Measurements from ENCODE around the gene MYOZ3. TPM values are rescaled to one million over a fixed set of nuclear protein-coding genes. Genes with fewer than 3 reads are reported as not detected.
A peak's percentile ranks its signal among the peaks of the same experiment; 100 is the strongest.

The MYOZ3 gene
- total RNA-seq, 1 experiment from 2014 or later: 1.7 TPM

DNA sequence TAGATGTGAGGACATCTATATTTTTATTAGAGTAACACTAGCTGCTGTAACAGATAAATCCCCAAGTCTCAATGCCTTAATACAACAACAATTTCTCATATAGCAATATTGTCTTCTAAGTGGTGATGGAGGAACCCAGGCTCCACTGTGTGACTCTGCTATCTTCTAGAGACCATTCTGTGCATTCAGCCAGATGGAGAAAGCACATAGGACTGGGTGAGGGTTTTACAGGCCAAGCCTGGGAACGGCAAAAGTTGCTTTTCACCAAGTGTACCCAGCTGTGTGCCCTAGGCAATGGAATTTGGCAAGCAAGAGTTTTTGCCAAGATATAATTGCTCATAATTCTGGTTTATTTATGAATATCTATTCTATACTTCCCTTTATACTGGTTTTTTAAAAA, 28.1 kb downstream of the MYOZ3 start:
- in situ Hi-C loops (cut with HindIII; ENCODE audit: low pct_unique_long_range_greater_than_20kb, low sequenced_read_pairs): no loop called here
- DNase-seq (ENCODE audit: low read depth, low spot score) (no peak), ATAC-seq (no peak; the same call in 1 of the 2 replicates)
- no peak overlapping the region for H3K27ac ChIP-seq (ENCODE audit: low read length)
- peaks cover 24% of the 10 kb centered on the region for H3K36me3 ChIP-seq (ENCODE audit: control insufficient read depth, insufficient read depth, low read length)
- H3K9me3 ChIP-seq (ENCODE audit: control insufficient read depth, insufficient read depth, low read depth, low read length): no peaks in the 10 kb centered on the region
- BruUV-seq (replicated peaks): no TSS peak
- no peak overlapping the region for H3K4me3 ChIP-seq (ENCODE audit: low read depth in 2 of 2, low read length in 2 of 2)
- intact Hi-C loops (cut with micrococcal nuclease; ENCODE audit: unreplicated experiment): no loop called here
- H3K27me3 ChIP-seq (ENCODE audit: control insufficient read depth, insufficient read depth, low read length): no peaks in the 10 kb centered on the region
- no peak for TF ChIP-seq SIN3A (IDR thresholded peaks at IDR 0.05; ENCODE audit: borderline replicate concordance, insufficient read depth, low read depth, low read length)
- TF ChIP-seq POLR2AphosphoS5 (IDR thresholded peaks at IDR 0.05; ENCODE audit: low read depth, low read length): no peak
- no peak for TF ChIP-seq CTCF (IDR thresholded peaks at IDR 0.05)
- no peak for TF ChIP-seq TCF7L2 (IDR thresholded peaks at IDR 0.05; ENCODE audit: low read depth, low read length)
- TF ChIP-seq, protein P1, sequence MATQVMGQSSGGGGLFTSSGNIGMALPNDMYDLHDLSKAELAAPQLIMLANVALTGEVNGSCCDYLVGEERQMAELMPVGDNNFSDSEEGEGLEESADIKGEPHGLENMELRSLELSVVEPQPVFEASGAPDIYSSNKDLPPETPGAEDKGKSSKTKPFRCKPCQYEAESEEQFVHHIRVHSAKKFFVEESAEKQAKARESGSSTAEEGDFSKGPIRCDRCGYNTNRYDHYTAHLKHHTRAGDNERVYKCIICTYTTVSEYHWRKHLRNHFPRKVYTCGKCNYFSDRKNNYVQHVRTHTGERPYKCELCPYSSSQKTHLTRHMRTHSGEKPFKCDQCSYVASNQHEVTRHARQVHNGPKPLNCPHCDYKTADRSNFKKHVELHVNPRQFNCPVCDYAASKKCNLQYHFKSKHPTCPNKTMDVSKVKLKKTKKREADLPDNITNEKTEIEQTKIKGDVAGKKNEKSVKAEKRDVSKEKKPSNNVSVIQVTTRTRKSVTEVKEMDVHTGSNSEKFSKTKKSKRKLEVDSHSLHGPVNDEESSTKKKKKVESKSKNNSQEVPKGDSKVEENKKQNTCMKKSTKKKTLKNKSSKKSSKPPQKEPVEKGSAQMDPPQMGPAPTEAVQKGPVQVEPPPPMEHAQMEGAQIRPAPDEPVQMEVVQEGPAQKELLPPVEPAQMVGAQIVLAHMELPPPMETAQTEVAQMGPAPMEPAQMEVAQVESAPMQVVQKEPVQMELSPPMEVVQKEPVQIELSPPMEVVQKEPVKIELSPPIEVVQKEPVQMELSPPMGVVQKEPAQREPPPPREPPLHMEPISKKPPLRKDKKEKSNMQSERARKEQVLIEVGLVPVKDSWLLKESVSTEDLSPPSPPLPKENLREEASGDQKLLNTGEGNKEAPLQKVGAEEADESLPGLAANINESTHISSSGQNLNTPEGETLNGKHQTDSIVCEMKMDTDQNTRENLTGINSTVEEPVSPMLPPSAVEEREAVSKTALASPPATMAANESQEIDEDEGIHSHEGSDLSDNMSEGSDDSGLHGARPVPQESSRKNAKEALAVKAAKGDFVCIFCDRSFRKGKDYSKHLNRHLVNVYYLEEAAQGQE (IDR thresholded peaks at IDR 0.05; ENCODE audit: insufficient read depth in 1 of 2, low read depth in 2 of 2, low read length in 1 of 2): no peak
- ChIA-PET POLR2A (no interaction called here), CTCF (no interaction called here)
- H3K4me1 ChIP-seq (ENCODE audit: control insufficient read depth, insufficient read depth, low read length): no peaks in the 10 kb centered on the region

DNA sequence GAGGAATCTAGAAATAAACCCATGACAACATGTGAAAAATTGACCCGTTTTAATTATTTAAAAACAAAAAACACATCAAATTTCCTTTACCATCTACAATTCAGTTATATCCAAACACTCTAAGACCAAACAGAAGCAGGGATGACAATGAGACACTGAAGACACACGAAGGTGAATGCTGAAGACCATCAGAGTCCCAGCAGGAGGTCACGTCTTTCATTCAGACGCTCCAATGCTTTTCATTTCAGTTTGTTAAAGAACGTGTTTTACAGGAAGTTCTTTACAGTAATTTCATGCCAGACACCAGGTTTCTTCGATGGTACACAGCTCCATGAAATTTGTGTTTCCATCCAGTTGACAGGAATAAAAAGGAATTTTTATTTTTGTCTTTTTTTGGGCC, 29.7 kb downstream of the MYOZ3 start:
- POLR2A ChIA-PET: interaction anchor here (0.6 kb wide), 1 partner anchor 331 kb away, joined by 3 read pairs; no protein-coding TSS in a partner anchor
- H3K27me3 ChIP-seq (ENCODE audit: control insufficient read depth, insufficient read depth, low read length): no peaks in the 10 kb centered on the region
- DNase-seq (ENCODE audit: low read depth, low spot score) (no peak), ATAC-seq (no peak)
- no peaks in the 10 kb centered on the region for H3K4me1 ChIP-seq (ENCODE audit: control insufficient read depth, insufficient read depth, low read length)
- BruUV-seq (replicated peaks): TSS peak; percentile 29
- CTCF ChIA-PET: no interaction called here
- H3K27ac ChIP-seq (ENCODE audit: low read length): no peak overlapping the region
- in situ Hi-C loops (cut with HindIII; ENCODE audit: low pct_unique_long_range_greater_than_20kb, low sequenced_read_pairs) (no loop called here), intact Hi-C loops (cut with micrococcal nuclease; ENCODE audit: unreplicated experiment) (no loop called here)
- peaks cover 38% of the 10 kb centered on the region for H3K36me3 ChIP-seq (ENCODE audit: control insufficient read depth, insufficient read depth, low read length)
- TF ChIP-seq, protein P1 (IDR thresholded peaks at IDR 0.05; ENCODE audit: insufficient read depth in 1 of 2, low read depth in 2 of 2, low read length in 1 of 2): no peak
- no peak for TF ChIP-seq POLR2AphosphoS5 (IDR thresholded peaks at IDR 0.05; ENCODE audit: low read depth, low read length)
- TF ChIP-seq SIN3A (IDR thresholded peaks at IDR 0.05; ENCODE audit: borderline replicate concordance, insufficient read depth, low read depth, low read length): no peak
- TF ChIP-seq CTCF (IDR thresholded peaks at IDR 0.05): no peak
- TF ChIP-seq TCF7L2 (IDR thresholded peaks at IDR 0.05; ENCODE audit: low read depth, low read length): no peak
- H3K9me3 ChIP-seq (ENCODE audit: control insufficient read depth, insufficient read depth, low read depth, low read length): no peaks in the 10 kb centered on the region
- no peak overlapping the region for H3K4me3 ChIP-seq (ENCODE audit: low read depth in 2 of 2, low read length in 2 of 2)
